KMS-11 (cell line): Measurements from ENCODE around the gene ADGRF3.
"Not testable (repeated sequence)": the region's sequence is repeated elsewhere in the genome, so short reads cannot be mapped to it uniquely, and the experiment has no call there.

ENCODE experiments used
- H2AFZ ChIP-seq: fragments of 200-600 bp; sonication (generic); 2 replicates; pipeline ENCODE4 v1.6.1; 2016; ENCODE audit warnings: antibody characterized with exemption, mixed run types, low read depth
- H3K27ac ChIP-seq: fragments of 200-600 bp; sonication (generic); 2 replicates; pipeline ENCODE4 v1.6.1; 2016; ENCODE audit warnings: mild to moderate bottlenecking, mixed run types
- H3K27me3 ChIP-seq: fragments of 200-600 bp; sonication (generic); 2 replicates; pipeline ENCODE4 v1.6.1; 2017; ENCODE audit warnings: mild to moderate bottlenecking, low read depth, mixed run types, moderate library complexity; ENCODE audit not compliant: insufficient read depth
- H3K36me3 ChIP-seq: fragments of 200-600 bp; sonication (generic); 2 replicates; pipeline ENCODE4 v1.6.1; 2017; ENCODE audit warnings: mild to moderate bottlenecking, mixed run types; ENCODE audit not compliant: insufficient read depth
- H3K4me1 ChIP-seq: fragments of 200-600 bp; sonication (generic); 2 replicates; pipeline ENCODE4 v1.6.1; 2016; ENCODE audit warnings: mild to moderate bottlenecking, low read depth, mixed run types; ENCODE audit not compliant: poor library complexity, severe bottlenecking
- H3K4me2 ChIP-seq: fragments of 200-600 bp; sonication (generic); 2 replicates; pipeline ENCODE4 v1.7.0; 2016; ENCODE audit warnings: mild to moderate bottlenecking, mixed run types
- H3K4me3 ChIP-seq: fragments of 200-600 bp; sonication (generic); IDR thresholded peaks from 2 replicates; pipeline ENCODE4 v1.6.1; 2017; ENCODE audit warnings: low read depth, low read length, mixed read lengths; ENCODE audit not compliant: insufficient read depth
- H3K79me2 ChIP-seq: fragments of 200-600 bp; sonication (generic); 2 replicates; pipeline ENCODE4 v1.6.1; 2016; ENCODE audit warnings: low read depth, mixed run types; ENCODE audit not compliant: insufficient read depth
- H3K9ac ChIP-seq: fragments of 200-600 bp; sonication (generic); 2 replicates; pipeline ENCODE4 v1.6.1; 2016; ENCODE audit warnings: mild to moderate bottlenecking, mixed run types
- H4K20me1 ChIP-seq: fragments of 200-600 bp; sonication (generic); 2 replicates; pipeline ENCODE4 v1.6.1; 2016; ENCODE audit warnings: mild to moderate bottlenecking, mixed run types; ENCODE audit not compliant: insufficient read depth
- TF ChIP-seq, protein P1 (sequence below): fragments of 200-600 bp; sonication (generic); conservative IDR thresholded peaks from 2 replicates; pipeline ENCODE4 v1.6.1; 2017; ENCODE audit warnings: low read depth, mild to moderate bottlenecking, antibody characterized with exemption, low read length, moderate library complexity, mixed read lengths

ADGRF3 gene

DNA sequence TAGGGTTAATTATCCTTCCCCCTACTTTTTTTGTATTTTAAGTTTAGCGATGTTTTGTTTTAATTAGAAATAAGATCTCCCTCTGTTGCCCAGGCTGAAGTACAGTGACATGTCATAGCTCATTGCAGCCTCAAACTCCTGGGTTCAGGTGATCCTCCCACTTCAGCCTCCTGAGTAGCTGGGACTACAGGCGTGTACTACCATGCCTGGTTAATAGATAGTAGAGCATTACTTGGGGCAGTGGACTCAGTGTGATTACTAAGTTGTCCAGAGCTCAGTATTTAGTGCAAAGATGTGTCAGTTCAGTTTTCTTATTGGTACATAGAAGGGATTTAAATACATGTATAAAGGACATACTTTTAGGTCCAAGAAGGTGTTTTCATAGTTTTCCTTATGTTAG, 9.5 kb upstream of the ADGRF3 start:
- H3K4me1 ChIP-seq: peaks cover 9% of the 10 kb centered on the region
- H3K4me3 ChIP-seq: no peak overlapping the region
- no peak overlapping the region for H3K9ac ChIP-seq
- peaks cover 99% of the 10 kb centered on the region for H3K79me2 ChIP-seq
- H2AFZ ChIP-seq: no peak overlapping the region
- H3K27me3 ChIP-seq: no peaks in the 10 kb centered on the region
- TF ChIP-seq, protein P1, sequence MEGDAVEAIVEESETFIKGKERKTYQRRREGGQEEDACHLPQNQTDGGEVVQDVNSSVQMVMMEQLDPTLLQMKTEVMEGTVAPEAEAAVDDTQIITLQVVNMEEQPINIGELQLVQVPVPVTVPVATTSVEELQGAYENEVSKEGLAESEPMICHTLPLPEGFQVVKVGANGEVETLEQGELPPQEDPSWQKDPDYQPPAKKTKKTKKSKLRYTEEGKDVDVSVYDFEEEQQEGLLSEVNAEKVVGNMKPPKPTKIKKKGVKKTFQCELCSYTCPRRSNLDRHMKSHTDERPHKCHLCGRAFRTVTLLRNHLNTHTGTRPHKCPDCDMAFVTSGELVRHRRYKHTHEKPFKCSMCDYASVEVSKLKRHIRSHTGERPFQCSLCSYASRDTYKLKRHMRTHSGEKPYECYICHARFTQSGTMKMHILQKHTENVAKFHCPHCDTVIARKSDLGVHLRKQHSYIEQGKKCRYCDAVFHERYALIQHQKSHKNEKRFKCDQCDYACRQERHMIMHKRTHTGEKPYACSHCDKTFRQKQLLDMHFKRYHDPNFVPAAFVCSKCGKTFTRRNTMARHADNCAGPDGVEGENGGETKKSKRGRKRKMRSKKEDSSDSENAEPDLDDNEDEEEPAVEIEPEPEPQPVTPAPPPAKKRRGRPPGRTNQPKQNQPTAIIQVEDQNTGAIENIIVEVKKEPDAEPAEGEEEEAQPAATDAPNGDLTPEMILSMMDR: no peak
- no peak overlapping the region for H3K27ac ChIP-seq
- H3K4me2 ChIP-seq: no peak overlapping the region
- H3K36me3 ChIP-seq: no peaks in the 10 kb centered on the region
- H4K20me1 ChIP-seq: peaks cover 9% of the 10 kb centered on the region; the same call in 1 of the 2 replicates

DNA sequence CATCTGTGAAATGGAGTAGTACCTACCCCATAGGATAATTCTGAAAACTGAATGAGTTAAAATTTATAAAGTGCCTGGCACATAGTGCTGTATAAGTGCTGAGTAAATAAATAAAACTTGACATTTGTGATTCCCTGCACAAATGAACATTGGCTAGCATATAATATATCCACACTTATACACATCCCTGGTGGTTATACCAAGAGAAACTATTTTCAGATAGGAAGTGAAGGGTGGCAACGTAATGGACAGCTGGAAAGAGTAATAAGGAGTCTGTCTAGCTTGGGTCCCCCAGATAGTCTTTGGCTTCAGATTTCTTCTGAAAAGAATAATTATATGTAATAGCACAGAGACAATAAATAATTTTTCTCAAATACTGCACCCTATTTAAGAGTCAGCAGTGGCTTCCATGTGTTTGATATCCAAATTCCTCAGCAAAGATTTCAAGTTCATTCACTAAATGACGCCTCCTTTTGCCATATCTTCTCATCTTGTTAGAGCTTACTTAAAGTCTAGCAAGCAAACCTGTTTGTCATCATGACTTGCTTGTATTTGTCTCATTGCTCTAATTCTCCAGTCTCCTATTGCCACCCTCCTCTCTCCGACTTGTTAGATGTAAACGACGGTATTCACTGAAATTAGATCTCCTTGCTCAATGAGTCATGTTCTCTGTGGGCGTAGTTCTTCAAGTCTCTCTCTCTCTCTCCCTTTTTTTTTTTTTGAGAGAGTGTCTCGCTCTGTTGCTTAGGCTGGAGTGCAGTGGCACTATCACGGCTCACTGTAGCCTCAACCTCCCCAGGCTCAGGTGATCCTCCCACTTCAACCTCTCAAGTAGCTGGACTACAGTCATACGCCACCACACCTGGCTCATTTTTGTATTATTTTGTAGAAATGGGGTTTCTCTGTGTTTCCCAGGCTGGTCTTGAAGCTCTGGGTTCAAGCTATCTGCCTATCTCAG, 8.7 kb upstream of the ADGRF3 start:
- peaks cover 9% of the 10 kb centered on the region for H3K4me1 ChIP-seq
- TF ChIP-seq, protein P1: no peak
- peaks cover 12% of the 10 kb centered on the region; the same call in 1 of the 2 replicates for H4K20me1 ChIP-seq
- peaks cover under 1% of the 10 kb centered on the region; the same call in 1 of the 2 replicates for H3K36me3 ChIP-seq
- no peaks in the 10 kb centered on the region for H3K27me3 ChIP-seq
- H3K4me2 ChIP-seq: no peak overlapping the region
- H3K9ac ChIP-seq: no peak overlapping the region
- H2AFZ ChIP-seq: no peak overlapping the region
- H3K4me3 ChIP-seq: no peak overlapping the region
- no peak overlapping the region for H3K27ac ChIP-seq
- peaks cover 99% of the 10 kb centered on the region for H3K79me2 ChIP-seq

GRCh38 chr2:26354469-26354868, 7.9 kb upstream of the ADGRF3 start:
- not testable (repeated sequence) for H3K4me3 ChIP-seq, H3K4me2 ChIP-seq, H3K27me3 ChIP-seq, H3K27ac ChIP-seq, H2AFZ ChIP-seq, H3K36me3 ChIP-seq, H3K4me1 ChIP-seq, H3K9ac ChIP-seq
- Histone ChIP-seq H4K20me1 (peaks cover 14% of the 10 kb centered on the region; the same call in 1 of the 2 replicates), H3K79me2 (peaks cover 99% of the 10 kb centered on the region)

DNA sequence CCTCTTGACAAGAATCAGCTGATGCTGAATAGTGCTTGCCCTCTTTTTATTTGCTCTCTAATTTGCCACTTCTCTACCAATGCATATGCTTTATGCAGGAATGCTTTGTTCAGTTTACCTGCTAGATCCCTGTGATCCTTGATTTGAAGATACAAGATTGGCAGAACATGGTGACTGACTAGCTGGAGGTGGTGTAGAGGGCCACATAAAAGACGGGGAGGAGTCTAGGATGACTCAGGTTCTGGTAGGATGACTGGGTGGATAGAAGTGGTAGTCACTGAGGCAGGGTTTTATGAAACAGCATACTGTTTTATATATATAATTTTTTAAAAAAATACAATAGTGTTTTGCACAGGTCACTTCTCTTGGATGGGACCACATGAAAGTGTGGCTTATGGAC, 6.3 kb upstream of the ADGRF3 start:
- peaks cover 99% of the 10 kb centered on the region for H3K79me2 ChIP-seq
- no peak overlapping the region for H3K4me3 ChIP-seq
- H3K9ac ChIP-seq: no peak overlapping the region
- H3K4me2 ChIP-seq: no peak overlapping the region
- TF ChIP-seq, protein P1: no peak
- peaks cover 4% of the 10 kb centered on the region; the same call in 1 of the 2 replicates for H3K36me3 ChIP-seq
- H3K27ac ChIP-seq: no peak overlapping the region
- no peak overlapping the region for H2AFZ ChIP-seq
- peaks cover 9% of the 10 kb centered on the region for H3K4me1 ChIP-seq
- H4K20me1 ChIP-seq: peaks cover 14% of the 10 kb centered on the region; the same call in 1 of the 2 replicates
- no peaks in the 10 kb centered on the region for H3K27me3 ChIP-seq
